HepG2 (cell line): ENCODE data around the gene POLR1G. TPM values are rescaled to one million over a fixed set of nuclear protein-coding genes. Genes with fewer than 3 reads are reported as not detected.
A peak's percentile ranks its signal among the peaks of the same experiment; 100 is the strongest.

Experiments used
- ATAC-seq: fragments of 200-7000 bp; cut with Tn5 transposase; 3 replicates; pipeline ENCODE4 v1.9.1; 2020; ENCODE audit warnings: mild to moderate bottlenecking, moderate library complexity
- BruUV-seq: library from RNA; stranded (reverse); fragments of 400-500 nt; replicated peaks from 2 replicates; lab custom pipeline; 2021; lab: Mats Ljungman, UMichigan
- CTCF ChIA-PET: fragments of 300-600 bp; formaldehyde crosslinking; extraction: SDS; loops from one replicate; lab custom pipeline; 2021; ENCODE audit warnings: low total read pairs, inconsistent platforms, low intra/inter-chr PET ratio; lab: Yijun Ruan, JAX
- POLR2A ChIA-PET: fragments of 350-600 bp; sonication (Branson Sonifier 250); formaldehyde crosslinking; loops from one replicate; lab custom pipeline; 2020; ENCODE audit warnings: antibody characterized with exemption, inconsistent platforms; lab: Yijun Ruan, JAX
- DNase-seq: peaks from one replicate; pipeline ENCODE4 v3.0.0-alpha.2; 2015; ENCODE audit warnings: low spot score
- FAIRE-seq: peaks from 3 replicates; lab custom pipeline; 2011; peaks lifted over from hg19 to GRCh38; lab: Jason Lieb, UNC
- H2AFZ ChIP-seq: one replicate; pipeline ENCODE4 v1.6.1; 2011; ENCODE audit warnings: low read length, inconsistent platforms
- H3K27ac ChIP-seq: fragments of 300-600 bp; 3 replicates; pipeline ENCODE4 v1.8.0; 2011; ENCODE audit warnings: mixed run types, mild to moderate bottlenecking, mixed read lengths, low read length, inconsistent platforms; ENCODE audit not compliant: insufficient read depth; ENCODE audit errors: extremely low read length
- H3K27me3 ChIP-seq, 2 experiments: fragments of 200-600 bp in 1 of 2; 2 replicates in 1 of 2; 3 replicates in 1 of 2; pipeline versions ENCODE4 v1.6.0 to v1.8.0; 2011; ENCODE audit warnings: low read length in 2 of 2, mild to moderate bottlenecking in 2 of 2, moderate library complexity in 2 of 2, inconsistent platforms in 1 of 2; ENCODE audit not compliant: insufficient read depth in 2 of 2, control insufficient read depth in 1 of 2
- H3K36me3 ChIP-seq, 2 experiments: fragments of 200-600 bp in 1 of 2; replicated peaks in 1 of 2; 2 replicates in 1 of 2; 3 replicates in 1 of 2; pipeline versions ENCODE4 v1.5.1 to v1.8.0; 2011; ENCODE audit warnings: low read length in 2 of 2, inconsistent platforms in 1 of 2; ENCODE audit not compliant: insufficient read depth in 2 of 2, control insufficient read depth in 1 of 2
- H3K4me1 ChIP-seq: 2 replicates; pipeline ENCODE4 v1.5.1; 2012; ENCODE audit warnings: low read length, inconsistent platforms; ENCODE audit not compliant: insufficient read depth
- H3K4me2 ChIP-seq: 2 replicates; pipeline ENCODE4 v1.6.0; 2011; ENCODE audit warnings: low read depth, low read length, inconsistent platforms
- H3K4me3 ChIP-seq, 3 experiments: fragments of 200-600 bp in 1 of 3; sonication (generic), shearing (Covaris generic) in 1 of 3; replicated peaks in 1 of 3; 2 replicates each; pipeline ENCODE4 v1.5.1; 2011 to 2016; ENCODE audit warnings: low read length in 3 of 3, inconsistent platforms in 2 of 3, low read depth in 2 of 3, mild to moderate bottlenecking in 2 of 3, control low read depth in 1 of 3, mixed read lengths in 1 of 3; ENCODE audit not compliant: insufficient read depth in 1 of 3
- H3K79me2 ChIP-seq: one replicate; pipeline ENCODE4 v1.6.1; 2011; ENCODE audit warnings: low read length, inconsistent platforms; ENCODE audit not compliant: insufficient read depth
- H3K9ac ChIP-seq: 2 replicates; pipeline ENCODE4 v1.6.0; 2011; ENCODE audit warnings: mild to moderate bottlenecking, low read depth, low read length, inconsistent platforms; ENCODE audit not compliant: insufficient read depth
- H3K9me3 ChIP-seq: 2 replicates; pipeline ENCODE4 v1.5.1; 2012; ENCODE audit warnings: mild to moderate bottlenecking, low read length
- H4K20me1 ChIP-seq: 2 replicates; pipeline ENCODE4 v1.6.0; 2011; ENCODE audit warnings: inconsistent platforms, mild to moderate bottlenecking, low read length, moderate library complexity; ENCODE audit not compliant: insufficient read depth
- AGO1 ChIP-seq: fragments of 200-400 bp; formaldehyde crosslinking; IDR thresholded peaks from 2 replicates; pipeline ENCODE4 v1.6.1; 2017; ENCODE audit warnings: mild to moderate bottlenecking, low read depth, low read length, moderate library complexity; ENCODE audit not compliant: poor library complexity, severe bottlenecking
- AGO2 ChIP-seq: fragments of 200-400 bp; formaldehyde crosslinking; optimal IDR thresholded peaks from 2 replicates; pipeline ENCODE3; 2017; ENCODE audit warnings: mild to moderate bottlenecking, low read depth, low read length, moderate library complexity
- FOXA3 ChIP-seq: IDR thresholded peaks from 2 replicates; pipeline ENCODE4 v1.6.1; 2016; ENCODE audit warnings: missing genetic modification reagents, missing compliant biosample characterization
- GTF2F1 ChIP-seq: fragments of 150-350 bp; IDR thresholded peaks from 2 replicates; pipeline ENCODE4 v1.6.1; 2014; ENCODE audit warnings: low read length
- MEF2D ChIP-seq: sonication (generic); formaldehyde crosslinking; IDR thresholded peaks from 2 replicates; pipeline ENCODE4 v1.5.1; 2020; ENCODE audit warnings: mild to moderate bottlenecking, missing genetic modification reagents
- RBFOX2 ChIP-seq: fragments of 200-400 bp; formaldehyde crosslinking; IDR thresholded peaks from 2 replicates; pipeline ENCODE4 v1.6.1; 2017; ENCODE audit warnings: low read depth, mild to moderate bottlenecking, low read length
- SALL1 ChIP-seq: sonication (generic); formaldehyde crosslinking; IDR thresholded peaks from 2 replicates; pipeline ENCODE4 v1.8.0; 2022; ENCODE audit warnings: mild to moderate bottlenecking, missing genetic modification reagents
- SKI ChIP-seq: fragments of 450-650 bp; IDR thresholded peaks from one replicate; pipeline ENCODE4 v1.6.1; 2018; ENCODE audit warnings: mild to moderate bottlenecking; ENCODE audit not compliant: partially characterized antibody
- ZFP36L2 ChIP-seq: sonication (generic); formaldehyde crosslinking; IDR thresholded peaks from 2 replicates; pipeline ENCODE4 v1.4.0; 2020; ENCODE audit warnings: missing genetic modification reagents
- ZNF362 ChIP-seq: sonication (generic); formaldehyde crosslinking; IDR thresholded peaks from 2 replicates; pipeline ENCODE4 v1.4.0; 2020; ENCODE audit warnings: missing genetic modification reagents, mild to moderate bottlenecking, borderline replicate concordance
- ZNF484 ChIP-seq: sonication (generic); formaldehyde crosslinking; IDR thresholded peaks from 2 replicates; pipeline ENCODE4 v1.5.1; 2020; ENCODE audit warnings: mild to moderate bottlenecking, low read depth, missing genetic modification reagents, borderline replicate concordance
- ZNF704 ChIP-seq: sonication (generic); formaldehyde crosslinking; IDR thresholded peaks from 2 replicates; pipeline ENCODE4 v1.8.1; 2023; ENCODE audit warnings: mild to moderate bottlenecking, inconsistent platforms, moderate library complexity, missing genetic modification reagents, borderline replicate concordance
- ZNF879 ChIP-seq: sonication (generic); formaldehyde crosslinking; IDR thresholded peaks from 2 replicates; pipeline ENCODE4 v1.8.1; 2023; ENCODE audit warnings: missing genetic modification reagents
- WGBS: methylation state at CpG from one replicate; pipeline ENCODE4 v1.1.6; 2017; ENCODE audit warnings: low lambda C conversion rate; 5-methylcytosine and 5-hydroxymethylcytosine counted together
- in situ Hi-C: cut with HindIII; loops from 2 replicates; pipeline ENCODE4 v1.10.0; 2017; ENCODE audit warnings: low pct_unique_long_range_greater_than_20kb; ENCODE audit not compliant: extremely low pct_ligation_motif_present
- intact Hi-C: fragments of 100-400 bp; cut with micrococcal nuclease; formaldehyde crosslinking; loops from one replicate; pipeline ENCODE4 v1.10.0; 2022; ENCODE audit not compliant: unreplicated experiment
- polyA plus RNA-seq, 8 experiments: library from polyadenylated mRNA; depleted of rRNA in 3 of 8; stranded (reverse) in 7 of 8; unstranded in 1 of 8; fragments of >200 nt; fragmentation: Illumina TruSeq in 4 of 8; extraction: Trizol in 4 of 8; gene quantifications; 2 replicates each; pipeline versions ENCODE4 v1.2.1 to v1.2.3, GENCODE V29; 2011 to 2016; ENCODE audit warnings: low read depth in 4 of 8, missing spikeins in 1 of 8, mixed read lengths in 1 of 8; ENCODE audit not compliant: insufficient read depth in 1 of 8
- total RNA-seq, 5 experiments: library from RNA; depleted of rRNA; stranded (reverse); fragments of >200 nt; fragmentation: Illumina TruSeq; extraction: Trizol; gene quantifications; 2 replicates each; pipeline ENCODE4 v1.2.3, GENCODE V29; 2016; ENCODE audit warnings: low read depth in 1 of 5
- TF ChIP-seq, protein P1 (sequence below): IDR thresholded peaks from 2 replicates; pipeline ENCODE4 v1.6.1; 2016; ENCODE audit warnings: missing compliant biosample characterization, missing genetic modification reagents, borderline replicate concordance

POLR1G gene
- total and polyA plus RNA-seq, 2 of the 13 experiments (the other 11 are each of a cell fraction or from before 2014, with no cell fraction given) = 3.5 to 20.8 TPM

GRCh38 chr19:45362291-45362690 is 44.2 kb upstream of the POLR1G start:
- H3K4me1 ChIP-seq = no peaks in the 10 kb centered on the region
- H3K9me3 ChIP-seq = no peaks in the 10 kb centered on the region
- TF ChIP-seq, protein P1, sequence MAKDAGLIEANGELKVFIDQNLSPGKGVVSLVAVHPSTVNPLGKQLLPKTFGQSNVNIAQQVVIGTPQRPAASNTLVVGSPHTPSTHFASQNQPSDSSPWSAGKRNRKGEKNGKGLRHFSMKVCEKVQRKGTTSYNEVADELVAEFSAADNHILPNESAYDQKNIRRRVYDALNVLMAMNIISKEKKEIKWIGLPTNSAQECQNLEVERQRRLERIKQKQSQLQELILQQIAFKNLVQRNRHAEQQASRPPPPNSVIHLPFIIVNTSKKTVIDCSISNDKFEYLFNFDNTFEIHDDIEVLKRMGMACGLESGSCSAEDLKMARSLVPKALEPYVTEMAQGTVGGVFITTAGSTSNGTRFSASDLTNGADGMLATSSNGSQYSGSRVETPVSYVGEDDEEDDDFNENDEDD = no peak
- TF ChIP-seq ZFP36L2 (no peak), AGO2 (peak; percentile 37), RBFOX2 (0 out of 2 replicates have a peak, but pooled peaks have one; percentile 19), SALL1 (CRISPR knock-in tag) (no peak)
- TF ChIP-seq, all 625 proteins: peak for 2
- Histone ChIP-seq H3K4me2 (no peak overlapping the region), H2AFZ (no peak overlapping the region), H4K20me1 (0 out of 2 replicates have a peak, but pooled peaks cover 3% of the 10 kb centered on the region), H3K79me2 (no peaks in the 10 kb centered on the region), H3K27me3 (no peaks in the 10 kb centered on the region), H3K4me3 (no peak overlapping the region), H3K9ac (no peak overlapping the region), H3K36me3 (peaks cover 15 to 33% of the 10 kb centered on the region in 2 experiments), H3K27ac (no peak overlapping the region)
- BruUV-seq = no TSS peak
- 96% methylated on average over 14 of the region's 16 CpGs for WGBS
- DNase-seq (no peak), FAIRE-seq (no peak), ATAC-seq (no peak)
- CTCF ChIA-PET = no interaction called here
- POLR2A ChIA-PET = no interaction called here
- intact Hi-C loops = no loop called here
- in situ Hi-C loops = no loop called here

DNA sequence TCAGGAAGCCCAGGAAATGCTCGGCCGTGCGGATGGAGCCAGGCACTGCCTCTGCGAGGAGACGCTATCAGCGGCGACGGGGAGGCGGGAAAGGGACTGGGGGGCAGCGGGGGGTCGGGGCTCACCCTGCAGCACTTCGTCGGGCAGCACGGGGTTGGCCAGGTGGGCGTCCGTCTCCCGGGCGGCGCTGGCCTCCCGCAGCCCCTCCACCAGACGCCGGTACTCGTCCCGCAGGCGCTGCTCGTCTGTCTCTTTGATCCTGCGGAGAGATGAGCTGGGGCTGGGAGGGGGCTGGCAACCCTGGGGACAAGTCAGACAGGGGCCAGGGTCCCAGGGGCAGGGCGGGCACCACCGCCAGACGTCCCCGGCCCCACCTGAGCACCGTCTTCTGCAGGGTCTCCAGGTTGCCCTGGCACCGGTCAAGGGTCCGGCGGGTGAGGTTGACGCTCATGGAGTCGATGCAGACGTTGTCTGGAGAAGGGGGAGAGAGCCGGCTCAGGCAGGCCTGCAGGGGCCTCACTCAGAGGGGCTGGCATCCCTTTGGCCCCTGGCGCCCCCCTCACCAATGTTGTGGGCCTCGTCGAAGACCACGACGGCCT is 42.5 kb upstream of the POLR1G start:
- ChIA-PET POLR2A (no interaction called here), CTCF (no interaction called here)
- H3K4me3 ChIP-seq = no peak overlapping the region
- no peak for ATAC-seq
- peaks cover 2% of the 10 kb centered on the region; the same call in 1 of the 2 replicates for H4K20me1 ChIP-seq
- H3K9ac ChIP-seq = no peak overlapping the region
- H3K27me3 ChIP-seq = no peaks in the 10 kb centered on the region
- DNase-seq = no peak
- no peak overlapping the region for H3K27ac ChIP-seq
- peaks cover 10% of the 10 kb centered on the region for H3K4me1 ChIP-seq
- no peak overlapping the region for H2AFZ ChIP-seq
- H3K4me2 ChIP-seq = no peak overlapping the region
- in situ Hi-C loops (no loop called here), intact Hi-C loops (no loop called here)
- peaks cover 18 to 31% of the 10 kb centered on the region in 2 experiments; a peak in 4 of 5 replicates for H3K36me3 ChIP-seq
- no TSS peak for BruUV-seq
- H3K79me2 ChIP-seq = peaks cover 3% of the 10 kb centered on the region
- TF ChIP-seq GTF2F1 (no peak), FOXA3 (no peak), ZNF879 (no peak), ZNF362 (CRISPR knock-in tag) (no peak), AGO1 (no peak), ZNF484 (CRISPR knock-in tag) (no peak), SKI (no peak), MEF2D (no peak), ZNF704 (no peak)
- 96% methylated on average over 24 of the region's 44 CpGs for WGBS
- no peaks in the 10 kb centered on the region for H3K9me3 ChIP-seq
- no peak for FAIRE-seq
